Activated CD4-positive, alpha-beta T cell treated with anti-CD3 and anti-CD28 coated beads for 4 hours (primary cell): ENCODE data around the gene SLC6A6.

Experiments used
- DNase-seq, 2 donors: peaks; one replicate each; pipeline ENCODE4 v3.0.0-alpha.2; 2020

The SLC6A6 gene

DNA sequence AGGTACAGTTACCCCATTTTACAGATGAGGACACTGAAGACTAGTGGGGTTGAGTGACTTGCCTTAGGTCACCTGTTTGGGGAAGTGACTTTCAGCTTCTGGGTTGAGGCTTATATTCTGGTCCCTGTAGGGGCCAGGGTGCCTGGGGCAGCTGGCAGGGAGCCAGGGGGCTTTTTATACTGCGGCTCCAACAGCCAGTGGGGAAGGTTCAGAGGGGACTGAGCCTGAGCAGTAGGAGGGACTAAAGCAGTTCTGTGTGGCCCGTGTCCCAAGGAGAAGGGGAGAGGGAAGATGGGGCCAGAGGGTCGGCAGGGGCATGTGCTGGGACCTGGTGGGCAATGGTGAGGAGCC lies 37.7 kb downstream of the SLC6A6 start:
- DNase-seq: no peak

DNA sequence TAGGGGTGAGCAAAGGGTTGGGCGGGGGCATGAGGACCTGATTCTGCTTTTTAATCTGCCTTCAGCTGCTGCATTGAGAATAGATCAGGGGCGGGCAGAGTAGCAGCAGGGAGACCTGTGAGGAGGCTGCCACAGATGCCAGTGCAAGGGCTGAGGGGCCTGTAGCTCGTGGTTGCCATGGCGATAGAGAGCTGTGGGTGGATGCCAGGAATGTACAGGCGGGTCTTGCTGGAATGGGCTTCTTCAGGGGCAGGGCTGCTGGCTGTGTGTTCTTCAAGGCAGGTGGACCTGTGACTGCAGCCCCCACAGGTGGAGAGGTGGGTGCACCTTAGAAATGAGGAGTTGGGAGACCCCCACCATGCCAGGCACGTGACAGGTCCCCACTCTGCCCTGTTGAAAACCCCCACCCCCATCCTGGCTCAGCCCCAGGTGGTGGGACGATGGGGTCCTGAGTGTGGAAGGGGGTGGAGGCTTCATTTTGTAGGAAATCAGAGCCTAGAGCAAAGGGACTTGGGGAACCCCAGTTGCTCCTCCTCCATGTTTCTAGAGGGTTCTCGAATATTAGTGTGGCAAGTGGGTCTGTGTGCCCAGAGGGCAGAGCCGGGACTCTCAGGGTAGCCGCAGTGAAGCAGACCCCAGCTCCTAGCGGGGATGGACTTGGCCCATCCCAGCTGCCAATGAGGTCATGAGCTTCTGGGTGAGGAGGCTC lies 38.3 kb downstream of the SLC6A6 start:
- no peak for DNase-seq

- DNase-seq: no peak
These were observed 39.0 kb downstream of the SLC6A6 start for GRCh38 chr3:14441240-14441919.

- DNase-seq: no peak
These were observed 39.5 kb downstream of the SLC6A6 start for GRCh38 chr3:14441920-14442300.

DNA sequence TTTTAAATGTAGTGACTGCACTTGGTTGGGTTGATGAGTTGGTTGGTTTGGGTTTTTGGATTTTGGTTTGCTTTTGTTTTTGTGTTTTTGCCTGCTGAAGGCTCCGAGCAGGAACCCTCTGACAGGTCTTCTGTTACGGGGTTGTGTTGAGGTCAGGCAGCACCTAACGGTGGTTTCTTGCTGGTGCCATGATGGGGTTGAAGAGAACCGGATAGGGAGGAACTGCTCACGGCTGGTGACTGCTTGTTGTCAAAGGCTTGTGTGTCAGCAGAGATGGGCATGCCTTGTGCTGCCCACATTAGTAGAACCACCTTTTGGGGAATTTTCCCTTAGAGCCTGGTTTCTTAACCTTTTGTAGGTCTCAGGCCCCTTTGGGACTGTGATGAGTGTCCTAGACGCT lies 42.0 kb downstream of the SLC6A6 start:
- no peak for DNase-seq

DNA sequence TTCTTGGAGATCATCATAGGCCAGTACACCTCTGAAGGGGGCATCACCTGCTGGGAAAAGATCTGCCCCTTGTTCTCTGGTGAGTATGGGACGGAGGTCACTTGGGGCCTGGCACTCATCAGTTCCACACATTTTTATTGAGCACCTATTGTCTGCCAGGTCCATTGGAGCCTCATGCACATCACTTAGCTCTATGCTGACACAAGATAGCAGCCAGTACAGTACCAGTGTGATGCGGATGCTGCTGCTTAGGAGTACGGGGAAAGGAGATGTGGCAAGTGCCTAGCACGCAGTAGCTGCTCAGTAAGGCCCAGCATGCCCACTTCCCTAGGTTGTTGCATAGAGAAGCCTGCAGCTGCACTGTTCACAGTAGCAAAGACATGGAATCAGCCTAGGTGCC lies 43.4 kb downstream of the SLC6A6 start:
- no peak for DNase-seq

GRCh38 chr3:14446988-14447570 lies 44.7 kb downstream of the SLC6A6 start:
- no peak for DNase-seq

DNA sequence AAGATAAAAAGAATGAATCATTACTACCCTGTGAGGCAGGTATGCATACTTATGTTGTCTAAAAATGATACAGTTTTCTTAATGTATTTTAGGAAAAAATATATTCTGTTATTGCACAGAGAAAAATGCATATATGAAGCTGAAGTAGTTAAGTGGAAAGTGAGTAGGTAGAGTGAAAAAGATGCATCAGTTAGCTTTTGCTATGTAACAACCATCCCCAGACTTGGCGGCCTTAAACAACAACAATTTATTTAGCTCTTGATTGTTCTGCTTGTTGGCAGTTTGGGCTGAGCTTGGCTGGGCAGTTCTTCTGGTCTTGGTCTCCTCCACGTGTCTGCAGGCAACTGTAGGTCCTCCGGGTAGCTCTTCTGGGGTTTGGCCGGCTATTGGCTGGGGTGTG lies 45.7 kb downstream of the SLC6A6 start:
- DNase-seq: no peak

DNA sequence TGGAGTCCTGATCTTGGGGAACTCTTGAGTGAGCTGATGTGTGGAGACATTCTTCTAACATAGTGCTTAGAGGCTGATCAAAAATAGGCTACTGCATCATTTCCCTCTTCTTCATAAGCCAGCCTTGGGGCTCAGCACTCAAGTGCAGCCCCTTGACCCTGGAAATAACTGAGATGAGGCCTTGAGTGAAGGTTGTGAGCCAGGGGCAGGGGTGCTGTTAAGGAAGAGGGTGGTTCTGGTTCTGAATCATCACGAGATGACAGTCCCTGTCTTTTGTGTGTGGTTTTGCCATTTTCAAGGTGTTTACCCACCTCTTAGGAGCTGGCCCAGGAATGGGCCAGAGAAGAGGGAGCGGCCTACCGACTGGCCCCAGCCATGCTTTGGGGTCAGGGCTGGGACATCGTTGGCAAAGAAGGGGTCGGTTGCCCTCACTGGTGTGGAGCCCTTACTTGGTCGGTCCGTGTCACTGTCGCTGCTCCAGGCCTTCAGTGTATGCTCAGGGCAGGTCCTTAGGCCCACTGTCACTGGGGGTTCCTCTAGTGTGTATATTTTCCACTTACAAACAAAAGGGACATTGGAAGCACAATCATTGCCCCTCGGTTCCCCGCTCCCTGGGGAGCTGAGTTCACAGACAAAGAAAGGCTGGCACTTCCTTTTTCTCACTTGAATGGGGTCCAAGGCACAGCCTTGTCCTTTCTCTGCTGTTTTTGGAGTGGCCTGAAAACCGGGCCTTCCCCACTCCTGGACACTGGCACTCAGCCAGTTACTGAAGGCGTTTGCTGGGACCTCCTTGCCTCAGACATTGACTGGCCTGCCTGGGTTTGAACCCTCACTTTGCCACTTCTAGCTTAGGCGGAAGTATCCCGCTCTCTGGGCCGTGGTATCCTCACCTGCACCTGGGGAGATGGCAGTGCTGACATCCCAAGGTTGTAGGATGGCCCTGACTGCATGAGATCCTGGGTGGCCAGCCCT lies 46.6 kb downstream of the SLC6A6 start:
- no peak for DNase-seq

- DNase-seq: no peak
These were observed 48.1 kb downstream of the SLC6A6 start for GRCh38 chr3:14450506-14450905.

DNA sequence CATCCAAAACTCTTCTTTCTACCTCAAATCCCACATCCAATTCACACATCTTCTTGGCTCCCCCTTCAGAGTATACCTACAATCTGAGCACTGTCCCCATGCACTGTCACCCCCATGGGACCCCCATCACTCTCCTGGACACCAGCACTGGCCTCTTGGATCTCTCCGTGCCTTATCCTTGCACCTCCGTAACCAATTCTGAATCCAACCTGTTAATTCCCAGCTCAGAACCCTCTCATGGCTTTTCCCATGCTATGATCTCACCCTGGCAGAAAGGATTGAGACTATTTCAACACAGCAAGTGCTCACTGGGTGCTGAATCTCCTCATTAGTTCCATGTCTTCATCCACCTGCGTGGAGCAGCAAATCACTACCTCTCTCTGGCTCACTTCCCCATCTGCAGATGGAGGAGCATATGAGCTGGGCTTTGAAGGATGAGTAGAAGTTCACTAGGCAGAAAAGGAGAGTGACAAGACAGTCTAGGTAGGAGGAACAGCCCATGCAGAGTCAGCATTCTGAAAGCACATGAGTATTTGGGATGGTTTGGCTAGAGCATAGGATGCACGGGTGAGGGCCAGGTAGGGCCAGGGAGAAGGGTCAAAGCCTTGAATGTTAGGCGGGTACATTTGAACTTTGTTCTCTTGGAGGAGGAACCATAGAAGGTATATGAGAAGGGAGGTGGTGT lies 48.7 kb downstream of the SLC6A6 start:
- DNase-seq: no peak

GRCh38 chr3:14451844-14452739 lies 49.7 kb downstream of the SLC6A6 start:
- no peak for DNase-seq

DNA sequence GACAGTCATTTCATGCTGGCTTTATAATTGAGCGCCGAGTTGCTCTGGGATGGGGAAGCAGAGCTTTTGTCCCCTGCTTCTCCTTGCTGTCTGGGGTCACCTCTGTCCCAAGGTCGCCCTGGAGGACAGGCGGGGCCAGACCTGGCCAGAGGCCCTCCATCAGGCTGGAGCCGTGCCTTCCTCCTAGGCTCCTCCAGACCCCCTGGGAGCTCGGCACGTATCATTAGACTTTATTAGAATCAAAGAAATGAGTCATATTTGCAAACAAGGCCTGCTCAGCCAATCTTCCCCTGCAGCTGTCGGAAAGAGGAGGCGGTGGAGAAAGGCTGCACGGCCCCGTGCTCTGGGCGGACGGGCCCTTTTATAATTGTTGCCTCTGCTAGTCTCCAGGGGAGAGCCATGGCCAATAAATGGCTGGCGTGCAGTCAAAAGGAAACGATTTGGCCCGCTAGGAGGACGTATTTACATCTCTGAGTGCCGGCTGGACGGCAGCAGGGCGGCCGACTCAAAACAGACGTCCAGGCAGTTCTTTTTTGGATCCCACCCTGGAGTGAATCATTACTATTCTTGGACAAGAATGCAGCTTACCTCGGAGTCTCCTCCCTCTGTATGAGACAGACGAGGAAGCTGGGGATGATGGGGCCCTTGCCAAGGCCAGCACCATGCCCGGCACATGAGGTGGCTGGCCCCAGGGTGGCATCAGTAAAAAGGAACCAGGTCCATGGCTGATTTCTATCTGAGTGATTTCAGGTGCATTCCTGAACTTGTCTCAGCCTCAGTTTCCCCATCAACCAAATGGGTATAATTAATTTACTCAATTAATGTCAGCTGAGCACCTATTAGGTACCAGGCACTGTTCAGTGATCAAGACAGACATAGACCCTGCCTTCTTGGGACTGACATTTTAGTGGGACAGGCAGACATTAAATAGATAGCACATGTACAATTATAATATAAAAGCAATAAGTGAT lies 50.6 kb downstream of the SLC6A6 start:
- no peak for DNase-seq

GRCh38 chr3:14453876-14454638 lies 51.7 kb downstream of the SLC6A6 start:
- DNase-seq: no peak

DNA sequence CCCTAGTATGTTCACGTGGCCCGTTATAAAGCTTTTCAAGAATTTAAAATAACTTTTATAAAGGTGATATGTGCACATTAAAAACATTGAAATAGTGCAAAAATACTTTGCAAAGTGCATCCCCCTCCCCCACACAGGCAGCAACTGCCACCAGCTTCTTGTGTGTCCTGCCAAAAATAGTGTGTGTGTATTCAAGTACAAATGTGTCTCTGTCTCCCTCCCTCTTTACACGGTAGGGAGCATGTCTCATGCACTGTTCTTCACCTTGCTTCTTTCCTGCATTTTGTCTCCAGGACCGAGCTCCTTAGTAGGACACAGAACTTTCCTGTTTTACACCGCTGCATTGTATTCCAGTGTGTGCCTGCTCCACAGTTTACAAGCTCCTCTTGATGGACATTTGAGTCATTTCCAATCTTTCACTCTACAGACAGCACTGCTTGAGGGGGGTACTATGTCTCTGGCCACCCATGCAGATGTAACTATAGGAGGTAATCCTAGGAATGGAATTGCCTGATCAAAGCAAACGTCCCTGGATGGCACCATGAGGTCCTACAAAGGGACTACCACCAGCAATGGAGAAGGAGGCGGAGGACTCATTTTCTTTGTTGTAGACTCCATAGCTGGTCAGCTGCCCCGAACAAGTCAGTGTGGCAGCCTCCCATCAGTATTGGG lies 52.4 kb downstream of the SLC6A6 start:
- no peak for DNase-seq

GRCh38 chr3:14455571-14456317 lies 53.3 kb downstream of the SLC6A6 start:
- DNase-seq: no peak

GRCh38 chr3:14456794-14457193 lies 54.4 kb downstream of the SLC6A6 start:
- DNase-seq: no peak

DNA sequence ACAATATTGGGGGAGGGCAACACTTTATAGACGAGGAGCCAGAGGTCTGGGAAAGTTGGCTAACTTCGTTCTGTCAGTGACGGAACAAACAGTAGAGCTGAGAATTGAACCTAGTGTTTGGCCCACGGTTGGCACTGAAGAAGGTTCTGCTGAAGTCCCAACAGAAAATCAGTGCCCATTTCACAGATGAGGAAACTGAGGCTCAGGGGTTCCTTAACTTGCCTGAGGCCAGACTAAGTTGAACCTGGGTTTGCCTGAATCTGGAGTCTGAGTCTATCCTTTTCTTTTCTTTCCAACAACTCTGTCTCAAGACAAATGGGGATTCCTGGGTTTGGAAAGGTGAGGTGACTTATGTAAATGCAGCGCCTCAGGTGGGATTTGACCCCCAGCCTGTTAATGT lies 55.1 kb downstream of the SLC6A6 start:
- no peak for DNase-seq
